ENCODE measurements around the gene GDF15.

DNA sequence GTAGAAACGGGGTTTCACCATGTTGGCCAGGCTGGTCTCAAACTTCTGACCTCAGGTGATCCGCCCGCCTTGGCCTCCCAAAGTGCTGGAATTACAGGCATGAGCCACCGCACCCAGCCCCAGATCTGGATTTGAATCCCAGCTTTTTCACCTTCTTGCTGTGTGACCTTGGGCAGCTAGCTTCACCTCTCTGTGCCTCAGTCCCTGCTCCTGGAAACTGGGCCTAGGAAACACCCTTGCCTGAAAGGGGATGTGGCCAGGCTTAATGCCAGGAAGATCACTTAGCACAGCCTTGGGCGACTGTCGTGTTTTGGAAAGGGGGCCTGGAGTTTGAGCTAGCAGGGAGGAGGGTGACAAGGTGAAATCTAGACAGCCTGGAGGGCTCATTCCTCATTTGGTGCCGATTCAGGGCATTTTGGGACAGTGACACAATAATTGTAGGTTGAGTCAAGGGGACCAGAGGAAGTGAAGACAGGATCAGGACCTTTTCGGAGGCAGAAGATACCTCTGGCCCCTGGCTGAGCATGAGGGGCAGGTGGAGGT is 43.8 kb upstream of the GDF15 start:
- TF ChIP-seq POLR2A (IDR thresholded peaks at IDR 0.05; ENCODE audit: low read length): no peak
- TF ChIP-seq GATA1 (IDR thresholded peaks at IDR 0.05; ENCODE audit: low read depth, low read length): no peak

All from erythroblast (primary cell).